GM19452 (cell line): ENCODE measurements around the gene POLR3E.
A peak's percentile ranks its signal among the peaks of the same experiment; 100 is the strongest.
"Not testable (repeated sequence)": the region's sequence is repeated elsewhere in the genome, so short reads cannot be mapped to it uniquely, and the experiment has no call there.

ENCODE experiments used
- ATAC-seq: cut with Tn5 transposase; IDR thresholded peaks from one replicate; pipeline ENCODE4 v1.9.1; 2021; ENCODE audit not compliant: unreplicated experiment

The POLR3E gene

GRCh38 chr16:22333457-22333994, 36.3 kb downstream of the POLR3E start:
- ATAC-seq: no peak

GRCh38 chr16:22335668-22336246, 38.5 kb downstream of the POLR3E start:
- ATAC-seq: no peak

GRCh38 chr16:22336581-22336980, 39.4 kb downstream of the POLR3E start:
- ATAC-seq: no peak

- ATAC-seq: no peak
Observed at GRCh38 chr16:22337045-22337444, 39.8 kb downstream of the POLR3E start.

GRCh38 chr16:22337849-22338635, 40.8 kb downstream of the POLR3E start:
- no peak for ATAC-seq

- ATAC-seq: no peak
Observed at GRCh38 chr16:22340945-22341344, 43.7 kb downstream of the POLR3E start.

- ATAC-seq: no peak
Observed at GRCh38 chr16:22342082-22342481, 44.9 kb downstream of the POLR3E start.

- ATAC-seq: no peak
Observed at GRCh38 chr16:22346483-22346882, 49.3 kb downstream of the POLR3E start.

- ATAC-seq: no peak
Observed at GRCh38 chr16:22347100-22347820, 50.1 kb downstream of the POLR3E start.

- ATAC-seq: no peak
Observed at GRCh38 chr16:22348291-22348690, 51.1 kb downstream of the POLR3E start.

GRCh38 chr16:22351017-22351416, 53.8 kb downstream of the POLR3E start:
- ATAC-seq: not testable (repeated sequence)

- no peak for ATAC-seq
Observed at GRCh38 chr16:22352140-22352539, 54.9 kb downstream of the POLR3E start.

- ATAC-seq: no peak
Observed at GRCh38 chr16:22352723-22353122, 55.5 kb downstream of the POLR3E start.

- no peak for ATAC-seq
Observed at GRCh38 chr16:22353191-22353919, 56.1 kb downstream of the POLR3E start.

GRCh38 chr16:22353933-22354541, 56.8 kb downstream of the POLR3E start:
- ATAC-seq: no peak

GRCh38 chr16:22355487-22355908, 58.3 kb downstream of the POLR3E start:
- no peak for ATAC-seq

- peak; percentile 29 for ATAC-seq
Observed at GRCh38 chr16:22356930-22357634, 59.9 kb downstream of the POLR3E start.

- peak; percentile 57 for ATAC-seq
Observed at GRCh38 chr16:22357635-22357971, 60.4 kb downstream of the POLR3E start.

- ATAC-seq: no peak
Observed at GRCh38 chr16:22358000-22358399, 60.8 kb downstream of the POLR3E start.

- no peak for ATAC-seq
Observed at GRCh38 chr16:22359679-22360078, 62.5 kb downstream of the POLR3E start.
